Ascending aorta (tissue), 2 donors: ENCODE data around the gene ATP10A. TPM values are rescaled to one million over a fixed set of nuclear protein-coding genes. Genes with fewer than 3 reads are reported as not detected.

Experiments used
- DNase-seq, 2 donors: peaks; one replicate each; pipeline ENCODE4 v3.0.0-alpha.2; 2019; ENCODE audit warnings: low spot score in 2 of 2
- H3K27ac ChIP-seq, 2 donors: fragments of 200-600 bp; sonication (generic); one replicate each; pipeline ENCODE4 v1.5.1; 2016 to 2017; ENCODE audit warnings: mild to moderate bottlenecking in 1 of 2
- H3K27me3 ChIP-seq: fragments of 200-600 bp; sonication (generic); one replicate; pipeline ENCODE4 v1.5.1; 2017
- H3K36me3 ChIP-seq, 2 donors: fragments of 200-600 bp; sonication (generic); one replicate each; pipeline ENCODE4 v1.5.1; 2016
- H3K4me1 ChIP-seq, 2 donors: fragments of 200-600 bp; sonication (generic); one replicate each; pipeline ENCODE4 v1.5.1; 2016 to 2017; ENCODE audit warnings: mild to moderate bottlenecking in 1 of 2
- H3K4me3 ChIP-seq, 2 donors: fragments of 200-600 bp; sonication (generic); one replicate each; pipeline ENCODE4 v1.5.1; 2016 to 2017; ENCODE audit warnings: mild to moderate bottlenecking in 1 of 2
- H3K9me3 ChIP-seq, 2 donors: fragments of 200-600 bp; sonication (generic); one replicate each; pipeline ENCODE4 v1.5.1; 2016
- intact Hi-C: fragments of 100-400 bp; cut with DNase I; formaldehyde crosslinking; loops from one replicate; pipeline ENCODE4 v1.15.1; 2023
- total RNA-seq: library from RNA; depleted of rRNA; stranded (reverse); fragments of >200 nt; gene quantifications from one replicate; pipeline ENCODE4 v1.1.0, GENCODE V29; 2016
- TF ChIP-seq, protein P1 (sequence below), 3 experiments: fragments of 200-600 bp in 2 of 3; fragments of 450-650 bp in 1 of 3; sonication (generic) in 2 of 3; IDR thresholded peaks; one replicate each; pipeline ENCODE4 v1.5.1; 2016 to 2019; ENCODE audit warnings: antibody characterized with exemption in 3 of 3, mild to moderate bottlenecking in 1 of 3, moderate library complexity in 1 of 3

Gene ATP10A
- total RNA-seq, 1 donor from 2014 or later, result 26.7 TPM

DNA sequence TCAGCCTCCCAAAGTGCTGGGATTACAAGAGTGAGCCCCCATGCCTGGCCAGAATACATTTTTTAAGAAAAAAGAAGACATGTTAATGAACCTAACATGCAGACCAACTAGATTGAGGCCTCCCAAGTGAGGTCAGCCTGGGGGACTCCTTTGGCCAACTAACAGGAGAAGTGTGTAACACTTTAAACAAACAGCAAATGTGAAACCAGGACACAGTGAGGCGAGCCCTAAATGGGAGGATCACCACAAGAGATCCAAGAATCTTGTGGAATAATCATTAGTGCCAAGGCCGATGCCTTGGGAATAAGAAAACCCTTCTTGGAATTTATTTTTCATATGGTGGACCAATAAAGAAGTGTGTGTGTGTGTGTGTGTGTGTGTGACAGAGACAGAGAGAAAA is 73.9 kb downstream of the ATP10A start:
- Histone ChIP-seq H3K27ac (peak overlapping the region; percentile 64 to 71), H3K4me3 (no peak overlapping the region), H3K9me3 (no peaks in the 10 kb centered on the region), H3K27me3 (no peaks in the 10 kb centered on the region), H3K36me3 (no peaks in the 10 kb centered on the region), H3K4me1 (peaks cover 11 to 43% of the 10 kb centered on the region in 2 donors)
- intact Hi-C loops, result loop anchor here (2.0 to 10.0 kb wide), 4 partner anchors 52 to 296 kb away; no protein-coding TSS in a partner anchor
- no peak for DNase-seq
- TF ChIP-seq, protein P1, sequence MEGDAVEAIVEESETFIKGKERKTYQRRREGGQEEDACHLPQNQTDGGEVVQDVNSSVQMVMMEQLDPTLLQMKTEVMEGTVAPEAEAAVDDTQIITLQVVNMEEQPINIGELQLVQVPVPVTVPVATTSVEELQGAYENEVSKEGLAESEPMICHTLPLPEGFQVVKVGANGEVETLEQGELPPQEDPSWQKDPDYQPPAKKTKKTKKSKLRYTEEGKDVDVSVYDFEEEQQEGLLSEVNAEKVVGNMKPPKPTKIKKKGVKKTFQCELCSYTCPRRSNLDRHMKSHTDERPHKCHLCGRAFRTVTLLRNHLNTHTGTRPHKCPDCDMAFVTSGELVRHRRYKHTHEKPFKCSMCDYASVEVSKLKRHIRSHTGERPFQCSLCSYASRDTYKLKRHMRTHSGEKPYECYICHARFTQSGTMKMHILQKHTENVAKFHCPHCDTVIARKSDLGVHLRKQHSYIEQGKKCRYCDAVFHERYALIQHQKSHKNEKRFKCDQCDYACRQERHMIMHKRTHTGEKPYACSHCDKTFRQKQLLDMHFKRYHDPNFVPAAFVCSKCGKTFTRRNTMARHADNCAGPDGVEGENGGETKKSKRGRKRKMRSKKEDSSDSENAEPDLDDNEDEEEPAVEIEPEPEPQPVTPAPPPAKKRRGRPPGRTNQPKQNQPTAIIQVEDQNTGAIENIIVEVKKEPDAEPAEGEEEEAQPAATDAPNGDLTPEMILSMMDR (IDR thresholded peaks at IDR 0.05), result no peak

DNA sequence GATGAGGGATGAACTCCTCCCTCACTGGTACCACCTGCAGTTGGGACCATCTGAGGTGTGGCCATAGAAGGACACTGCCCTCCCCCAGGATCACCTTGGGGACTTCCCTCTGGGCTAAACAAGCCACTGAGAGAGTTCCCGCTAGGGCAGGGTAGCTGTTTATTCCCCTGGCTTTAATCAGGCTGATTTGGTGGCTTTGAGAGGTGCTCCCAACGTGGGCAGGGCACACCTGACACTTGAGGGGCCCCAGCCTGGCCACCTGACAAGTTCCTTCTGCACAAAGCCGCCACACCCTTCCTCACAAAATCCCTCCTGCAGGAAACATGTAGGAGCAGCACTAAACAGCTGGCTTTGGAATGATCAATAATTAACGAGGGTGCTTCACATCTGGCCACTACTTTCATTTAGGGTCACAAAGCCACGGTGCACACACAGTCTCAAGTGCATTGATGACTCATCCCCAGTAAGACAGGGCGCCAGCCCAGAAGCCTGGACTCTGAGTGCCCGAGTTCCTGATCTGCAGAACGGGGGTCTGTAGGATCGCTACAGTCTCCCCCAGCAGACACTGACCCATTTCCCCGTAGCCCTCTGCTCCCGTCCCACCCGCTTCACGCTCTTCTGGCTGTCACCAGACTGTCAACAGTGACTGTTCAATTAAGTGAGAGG is 75.1 kb downstream of the ATP10A start:
- Histone ChIP-seq H3K4me1 (peaks cover 11 to 43% of the 10 kb centered on the region in 2 donors), H3K27ac (peak overlapping the region; percentile 58 to 64)
- DNase-seq, result peak in 1 of 2 donors; percentile 82

DNA sequence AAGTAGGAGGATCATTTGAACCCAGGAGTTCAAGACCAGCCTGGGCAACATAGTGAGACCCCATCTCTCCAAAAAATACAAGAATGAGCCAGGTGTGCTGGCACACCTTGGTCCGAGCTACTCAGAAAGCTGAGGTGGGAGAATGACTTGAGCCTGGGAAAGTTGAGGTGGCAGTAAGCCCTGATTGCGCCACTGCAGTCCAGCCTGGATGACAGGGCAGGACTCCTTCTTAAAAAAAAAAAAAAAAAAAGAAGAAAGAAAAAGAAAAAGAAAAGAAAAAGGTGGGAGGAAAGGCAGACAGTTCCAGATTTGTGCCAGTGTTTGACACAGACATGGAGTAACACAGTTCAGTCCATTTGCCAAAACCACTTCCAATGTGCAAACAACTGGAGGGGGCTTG is 75.7 kb downstream of the ATP10A start:
- intact Hi-C loops, result loop anchor here (5.0 to 10.0 kb wide), 3 partner anchors 50 to 297 kb away; no protein-coding TSS in a partner anchor
- Histone ChIP-seq H3K9me3 (no peaks in the 10 kb centered on the region), H3K4me1 (peaks cover 11 to 43% of the 10 kb centered on the region in 2 donors), H3K36me3 (no peaks in the 10 kb centered on the region), H3K27ac (peak overlapping the region; percentile 53 to 58), H3K4me3 (peak overlapping the region in 1 of 2 donors; percentile 36), H3K27me3 (no peaks in the 10 kb centered on the region)
- TF ChIP-seq, protein P1 (IDR thresholded peaks at IDR 0.05), result no peak
- no peak for DNase-seq

More for the DNA sequence above, 75.1 kb downstream of the ATP10A start:
- H3K27me3 ChIP-seq, result no peaks in the 10 kb centered on the region
- TF ChIP-seq, protein P1 (IDR thresholded peaks at IDR 0.05), result no peak
- no peaks in the 10 kb centered on the region for H3K36me3 ChIP-seq
- intact Hi-C loops, result loop anchor here (2.0 to 10.0 kb wide), 4 partner anchors 51 to 297 kb away; no protein-coding TSS in a partner anchor
- H3K9me3 ChIP-seq, result no peaks in the 10 kb centered on the region
- H3K4me3 ChIP-seq, result peak overlapping the region in 1 of 2 donors; percentile 36

DNA sequence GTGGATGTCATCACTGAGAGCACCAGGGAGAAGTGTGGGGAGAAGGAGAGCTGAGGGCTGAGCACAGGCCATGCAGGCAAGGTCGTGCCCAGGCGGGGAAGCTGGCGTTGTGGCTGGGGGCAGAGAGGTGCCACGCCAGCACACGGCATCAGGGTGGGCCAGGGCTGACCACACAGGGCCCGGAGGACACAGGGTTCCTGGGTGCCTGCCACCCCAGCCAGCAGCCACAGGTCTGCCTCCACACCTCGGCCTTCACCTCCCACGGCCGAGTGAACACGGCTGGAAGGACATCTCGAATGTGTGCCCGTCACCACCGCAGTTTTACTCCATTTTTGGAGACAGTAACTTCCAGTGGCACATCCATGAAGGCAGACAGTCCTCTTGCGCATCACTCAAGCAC is 77.1 kb downstream of the ATP10A start:
- intact Hi-C loops, result loop anchor here (5.0 to 10.0 kb wide), 3 partner anchors 49 to 299 kb away; no protein-coding TSS in a partner anchor
- DNase-seq, result no peak

DNA sequence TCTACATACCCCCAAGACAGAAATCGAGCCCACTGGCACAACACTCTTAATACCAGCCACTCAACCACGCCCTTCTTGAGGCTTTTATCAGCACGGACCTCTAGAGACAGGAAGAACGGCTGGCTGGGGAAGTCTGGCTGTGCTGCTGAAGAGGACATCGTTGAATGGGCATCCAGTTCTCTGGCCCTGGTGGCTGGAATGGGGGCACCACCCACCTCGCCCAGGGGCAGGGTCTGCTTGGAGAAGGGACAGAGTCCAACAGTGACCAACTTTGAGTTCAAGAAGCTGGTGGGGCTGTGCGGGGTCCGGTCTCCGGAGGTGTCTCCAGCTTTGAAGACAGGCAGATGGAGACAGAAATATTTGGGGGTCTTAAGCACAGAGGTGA is 77.5 kb downstream of the ATP10A start:
- H3K9me3 ChIP-seq, result no peaks in the 10 kb centered on the region
- no peak overlapping the region for H3K4me3 ChIP-seq
- peak overlapping the region; percentile 67 to 72 for H3K27ac ChIP-seq
- no peaks in the 10 kb centered on the region for H3K27me3 ChIP-seq
- intact Hi-C loops, result loop anchor here (5.0 to 10.0 kb wide), 3 partner anchors 48 to 299 kb away; no protein-coding TSS in a partner anchor
- DNase-seq, result no peak
- TF ChIP-seq, protein P1 (IDR thresholded peaks at IDR 0.05), result no peak
- peaks cover 3 to 4% of the 10 kb centered on the region in 2 donors for H3K36me3 ChIP-seq
- peaks cover 11 to 37% of the 10 kb centered on the region in 2 donors for H3K4me1 ChIP-seq

More for the DNA sequence above, 77.1 kb downstream of the ATP10A start:
- H3K4me3 ChIP-seq, result no peak overlapping the region
- peak overlapping the region; percentile 67 to 72 for H3K27ac ChIP-seq
- H3K9me3 ChIP-seq, result no peaks in the 10 kb centered on the region
- no peaks in the 10 kb centered on the region for H3K36me3 ChIP-seq
- H3K4me1 ChIP-seq, result peaks cover 11 to 37% of the 10 kb centered on the region in 2 donors
- no peaks in the 10 kb centered on the region for H3K27me3 ChIP-seq
- TF ChIP-seq, protein P1 (IDR thresholded peaks at IDR 0.05), result no peak
